GM21367 (cell line): ENCODE measurements around the gene IRF2.

Source experiments
- ATAC-seq: cut with Tn5 transposase; IDR thresholded peaks from one replicate; pipeline ENCODE4 v1.9.1; 2021; ENCODE audit not compliant: unreplicated experiment

Gene IRF2

DNA sequence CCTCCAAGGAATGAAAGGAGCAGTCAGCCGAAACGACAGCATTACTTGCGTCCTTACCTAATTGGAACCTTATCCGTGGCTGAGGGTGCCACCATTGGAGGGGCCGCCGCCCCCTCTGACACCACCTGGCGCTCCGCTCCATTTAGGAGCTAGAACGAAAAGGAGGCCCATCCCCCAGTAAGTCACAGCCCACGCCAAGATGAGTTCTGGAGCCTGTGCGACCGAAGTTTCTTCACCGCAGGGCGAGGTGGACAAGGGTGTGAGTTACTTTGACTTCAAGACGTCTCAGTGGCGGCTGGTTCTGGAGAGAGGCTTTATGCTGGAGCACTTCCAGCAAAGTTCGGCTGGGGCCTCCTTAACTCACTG is 729 bp upstream of the IRF2 start:
- ATAC-seq, result peak; percentile 7

DNA sequence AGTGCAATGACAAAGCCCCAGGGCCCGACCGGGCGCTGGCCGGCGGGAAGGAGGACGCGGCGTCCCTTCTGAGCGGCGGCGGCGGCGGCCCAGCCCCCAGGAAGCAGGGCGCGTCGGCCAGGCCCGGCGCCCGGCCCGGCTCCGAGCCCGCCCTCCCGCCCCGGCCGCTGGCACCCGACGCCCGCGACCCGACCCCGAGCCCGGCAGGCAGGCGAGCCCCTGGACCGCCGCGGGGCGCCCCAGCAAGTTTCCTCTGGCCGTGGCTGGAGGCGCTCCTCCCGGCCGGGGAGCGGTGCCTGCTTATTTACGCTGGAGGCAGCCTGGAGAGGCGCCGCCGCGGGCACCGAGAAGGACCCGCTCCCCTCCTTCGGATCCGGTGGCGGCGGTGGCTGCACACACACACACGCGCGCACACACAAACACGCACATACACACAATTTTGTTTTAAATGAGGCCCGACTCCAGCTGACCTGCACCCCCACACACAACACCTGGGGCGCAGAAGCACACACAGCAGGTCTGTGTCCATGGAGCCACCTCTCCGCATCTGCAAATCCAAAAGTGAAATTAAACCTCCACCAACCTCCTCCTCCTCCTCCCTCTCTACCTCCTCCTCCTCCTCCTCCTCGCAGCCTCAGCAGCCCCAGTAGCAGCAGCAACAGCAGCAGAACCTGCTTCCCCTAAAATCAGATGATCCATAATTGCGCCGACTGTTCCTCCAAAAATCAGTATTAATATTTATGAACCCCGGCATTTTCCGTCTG is 669 bp downstream of the IRF2 start:
- ATAC-seq, result peak; percentile 0

DNA sequence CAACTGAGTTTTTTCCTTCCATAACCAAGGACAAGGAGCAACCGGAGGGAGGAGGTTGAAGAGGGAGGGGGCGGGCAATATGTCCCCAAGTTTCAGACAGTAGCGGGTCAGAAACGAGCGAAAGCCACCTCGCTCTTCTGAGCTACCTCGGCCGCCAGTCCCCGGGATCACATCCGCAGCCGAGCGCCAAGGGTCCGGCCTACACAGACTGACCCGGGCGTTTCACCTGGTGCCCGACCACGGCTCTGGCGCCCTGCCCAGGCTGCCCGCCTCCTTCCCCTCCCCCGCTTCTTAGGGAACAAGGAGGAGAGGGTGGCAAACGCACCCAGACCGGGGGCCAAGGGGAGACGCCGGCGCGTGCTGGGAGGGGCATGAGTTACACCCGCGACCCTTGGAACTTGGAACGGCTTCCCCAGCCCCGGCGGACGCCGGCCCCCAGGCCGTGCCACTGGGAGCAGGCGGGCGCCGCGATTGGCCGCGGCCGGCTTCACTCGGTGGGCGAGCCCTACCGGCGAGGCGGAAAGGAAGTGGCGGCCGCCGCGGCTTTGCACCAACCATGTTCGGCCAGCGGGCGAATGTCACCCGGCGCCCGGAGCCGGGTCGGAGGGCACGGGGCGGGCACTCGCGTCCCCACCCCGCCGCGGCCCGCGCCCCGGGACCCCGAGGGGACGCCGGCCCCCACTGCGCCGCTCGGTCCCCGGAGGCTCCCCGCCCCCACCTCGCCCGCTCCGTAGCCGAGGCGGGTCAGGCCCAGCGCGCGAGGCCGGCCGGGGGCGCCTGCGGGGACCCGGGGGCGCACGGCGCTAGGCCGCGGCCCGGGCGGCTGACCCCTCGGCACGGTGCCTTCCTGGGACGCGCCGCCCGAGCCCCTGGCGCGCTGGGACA is 1.5 kb downstream of the IRF2 start:
- peak; percentile 15 for ATAC-seq

DNA sequence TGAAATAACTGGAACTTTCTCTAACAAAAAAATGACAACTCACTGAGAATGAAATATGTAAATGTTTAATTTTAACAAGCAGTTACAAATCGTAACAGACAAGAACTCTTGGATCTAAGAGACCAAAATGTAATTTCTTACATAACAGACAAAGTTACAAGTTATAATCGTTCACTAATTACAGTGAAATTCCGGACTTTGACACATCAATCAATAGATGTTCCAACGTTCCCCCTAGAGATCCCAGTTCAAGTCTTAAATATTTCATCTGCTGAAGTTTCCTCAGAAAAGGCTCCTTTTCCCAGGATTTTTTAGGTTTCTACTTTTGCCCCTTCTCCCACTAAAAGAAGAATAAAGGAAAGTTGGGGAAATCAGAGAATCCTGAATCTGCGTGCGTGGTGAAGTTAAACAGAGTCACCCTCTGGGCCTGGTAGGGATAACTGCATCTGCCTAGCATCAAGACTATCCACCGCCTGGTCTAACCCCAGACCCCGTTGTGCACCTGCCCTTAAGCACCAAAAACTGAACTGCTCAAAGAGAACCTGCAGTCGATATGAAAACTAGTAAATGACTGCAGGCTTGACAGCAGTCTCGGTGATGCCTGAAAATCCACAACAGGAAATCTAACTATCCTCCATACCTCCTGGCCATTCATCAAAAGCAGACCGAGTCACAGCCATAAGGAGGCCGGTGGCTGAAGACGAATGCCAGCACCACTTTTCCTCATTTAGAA is 2.3 kb downstream of the IRF2 start:
- ATAC-seq, result no peak

DNA sequence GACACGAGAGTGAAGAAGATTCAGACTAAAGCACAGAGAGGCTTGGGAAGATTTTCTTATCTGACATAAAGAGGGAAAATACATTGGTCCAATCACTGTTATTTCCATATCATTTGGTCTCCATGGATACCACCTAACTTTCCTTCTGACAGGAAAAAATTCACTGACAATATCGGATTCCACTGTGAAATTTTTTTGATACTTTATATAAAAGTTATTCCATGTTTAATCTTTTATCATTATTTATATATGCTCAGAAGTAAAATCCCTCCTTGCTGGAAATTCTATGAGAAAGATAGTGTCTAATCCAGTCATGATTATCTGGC is 3.6 kb downstream of the IRF2 start:
- no peak for ATAC-seq

DNA sequence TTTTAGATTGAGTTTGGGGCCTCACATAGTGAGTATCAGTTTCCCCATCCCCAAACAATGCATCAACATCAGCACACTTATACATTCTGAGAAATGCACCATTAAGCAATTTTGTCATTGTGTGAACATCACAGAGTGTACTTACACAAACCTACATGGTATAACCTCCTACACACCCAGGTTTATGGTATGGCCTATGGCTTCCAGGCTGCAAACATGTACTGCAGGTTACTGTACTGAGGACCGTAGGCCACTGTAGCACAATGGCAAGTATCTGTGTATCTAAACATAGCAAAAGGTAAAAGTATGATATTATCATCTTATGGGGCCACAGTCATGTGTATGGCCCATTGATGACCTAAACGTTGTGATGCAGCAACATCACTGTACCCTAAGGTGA is 7.7 kb downstream of the IRF2 start:
- ATAC-seq, result no peak

DNA sequence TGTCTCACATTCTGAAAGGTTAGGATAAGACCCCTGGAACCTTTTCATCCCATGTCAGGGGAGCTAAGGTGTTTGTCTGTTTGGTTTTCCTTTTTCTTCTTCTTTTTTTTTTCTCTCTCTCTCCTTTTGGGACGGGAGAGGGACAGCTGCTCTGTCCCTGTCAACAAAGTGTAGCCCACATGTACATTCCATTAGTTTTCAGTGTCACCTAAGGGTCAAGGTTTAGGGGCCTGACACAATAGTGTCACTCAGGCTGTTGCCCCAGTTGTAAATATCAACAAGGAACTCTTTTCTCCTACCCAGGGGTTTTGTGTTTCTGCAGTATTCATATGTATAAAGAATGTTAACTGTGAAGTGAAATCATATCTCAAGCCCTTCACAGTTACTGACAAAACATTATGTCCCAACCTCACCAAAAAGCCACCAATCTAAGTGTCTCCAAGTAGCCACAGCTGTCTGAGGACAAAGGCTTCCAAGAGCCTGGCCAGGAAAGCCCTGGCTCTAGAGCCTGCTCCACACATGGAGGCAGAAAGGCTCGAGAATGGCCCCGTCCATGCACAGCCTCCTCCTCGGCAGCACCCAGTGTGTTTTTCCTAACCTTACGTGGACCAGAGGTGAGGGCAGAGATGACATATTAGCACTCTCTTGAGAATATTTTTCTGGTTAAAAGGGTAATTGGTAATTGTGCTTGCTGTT is 9.4 kb downstream of the IRF2 start:
- ATAC-seq, result no peak

DNA sequence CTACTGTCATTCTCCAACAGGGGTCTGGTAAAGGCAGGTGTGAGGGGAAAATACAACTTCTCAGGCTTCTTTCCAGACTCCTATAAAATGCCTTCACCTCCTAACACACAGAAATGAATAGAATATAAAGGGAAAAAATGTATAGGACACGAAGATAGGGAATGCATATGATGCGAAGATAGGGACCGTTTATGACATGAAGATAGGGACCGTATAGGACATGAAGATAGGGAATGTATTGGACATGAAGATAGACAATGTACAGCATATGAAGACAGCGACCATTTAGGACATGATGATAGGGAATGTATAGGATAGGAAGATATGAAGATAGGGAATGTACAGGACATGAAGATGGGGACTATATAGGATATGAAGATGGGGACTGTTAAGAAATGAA is 10.5 kb downstream of the IRF2 start:
- ATAC-seq, result no peak

DNA sequence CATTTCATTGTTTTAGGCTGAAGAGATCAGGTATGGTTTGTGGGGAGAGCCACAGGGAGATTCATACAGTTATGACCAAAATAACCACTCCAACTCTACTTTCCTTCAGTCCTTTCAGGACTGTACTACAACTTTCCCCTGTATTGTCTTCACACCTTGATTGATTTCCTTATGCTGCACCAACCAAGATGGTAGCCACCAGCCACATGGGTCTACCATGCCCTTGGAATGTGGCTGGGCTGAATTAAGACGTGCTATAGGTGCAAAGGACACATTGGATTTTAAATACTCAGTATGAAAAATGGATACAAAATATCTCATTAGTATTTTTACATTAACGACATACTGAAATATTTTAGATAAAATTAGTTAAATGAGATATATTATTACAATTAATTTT is 11.2 kb downstream of the IRF2 start:
- no peak for ATAC-seq

DNA sequence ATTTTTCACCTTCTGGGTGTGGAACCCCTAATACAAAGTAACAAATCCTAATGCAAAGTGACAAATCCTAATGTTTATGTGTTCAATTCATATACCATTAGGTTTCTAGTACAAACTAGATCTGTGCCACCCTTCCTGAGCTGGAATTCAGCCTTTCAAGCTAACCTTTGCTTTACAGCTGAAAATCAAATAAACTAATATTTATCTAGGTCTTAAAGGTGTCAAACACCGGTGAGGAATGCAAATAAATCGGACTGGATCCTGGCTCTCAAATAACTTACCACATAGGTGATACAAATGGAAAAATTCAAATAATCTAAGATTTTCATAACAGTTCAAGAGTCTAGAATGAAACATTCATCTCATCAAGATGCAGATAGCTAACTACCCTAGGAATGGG is 11.6 kb downstream of the IRF2 start:
- no peak for ATAC-seq

DNA sequence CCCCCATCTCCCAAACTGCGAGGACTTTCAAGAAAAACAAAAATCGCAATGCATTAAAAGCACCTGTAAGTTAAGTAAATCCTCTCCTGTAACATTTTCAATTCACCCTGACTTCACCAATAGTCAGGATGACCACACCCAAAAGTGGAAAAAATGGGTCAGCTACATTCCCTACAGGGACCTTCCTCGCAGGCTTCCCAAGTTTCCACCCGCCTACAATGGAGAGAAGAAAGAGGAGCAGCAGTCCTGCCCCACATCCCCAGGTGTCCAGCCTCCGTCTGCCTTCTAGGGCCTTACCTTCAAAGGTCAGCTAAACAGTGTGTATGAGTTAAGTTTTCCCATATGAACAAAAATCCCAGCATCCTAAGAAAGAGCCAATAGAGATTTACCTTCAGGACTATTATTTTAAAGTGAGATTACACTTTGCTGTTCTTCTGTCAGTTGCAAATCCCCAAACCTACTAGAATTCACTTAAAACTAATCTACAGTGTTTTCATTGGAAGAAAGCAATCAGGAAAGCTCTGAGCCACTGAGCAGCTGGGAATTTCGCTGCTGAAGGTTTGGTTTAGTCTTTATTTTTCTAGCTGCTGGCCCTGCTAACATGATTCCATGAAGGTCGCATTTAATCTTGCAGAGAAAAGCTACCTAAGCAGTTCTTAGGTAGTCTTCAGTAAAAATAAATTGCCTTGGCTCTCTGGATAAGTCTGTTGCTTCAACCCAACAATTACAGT is 12.5 kb downstream of the IRF2 start:
- no peak for ATAC-seq

DNA sequence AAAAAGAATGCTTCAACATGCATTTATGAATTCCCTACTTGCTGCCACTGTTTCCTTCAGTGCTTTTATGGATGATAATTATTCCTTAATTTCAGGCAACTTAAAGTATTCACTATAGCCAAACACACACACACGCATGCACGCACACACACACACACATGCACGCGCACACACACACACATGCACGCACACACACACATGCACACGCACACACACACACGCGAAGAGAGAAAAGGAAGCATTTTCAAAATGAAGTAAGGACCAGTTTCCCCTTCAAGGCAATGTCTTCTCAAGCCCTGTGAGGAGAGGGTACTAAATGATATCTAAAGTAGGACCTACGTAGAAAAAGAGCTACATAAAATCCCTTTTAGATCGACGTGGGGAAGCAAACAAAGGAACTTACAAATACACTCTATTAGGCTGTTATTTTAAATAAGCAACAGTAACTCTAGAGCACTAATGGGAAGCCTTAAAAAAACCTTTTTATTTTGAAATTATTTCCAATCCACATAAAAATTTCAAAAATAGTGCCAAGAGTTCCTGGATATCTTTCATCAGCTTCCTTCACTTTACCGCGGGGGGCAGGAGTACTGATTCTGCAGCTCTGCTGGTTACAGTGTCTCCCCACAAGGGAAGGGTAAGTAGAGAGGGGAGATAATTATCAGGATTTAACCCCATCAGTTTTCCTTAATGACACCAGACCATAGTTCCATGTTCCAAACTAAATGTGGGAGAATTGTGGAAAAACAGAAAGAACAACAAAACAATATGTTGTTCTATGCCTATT is 13.7 kb downstream of the IRF2 start:
- ATAC-seq, result no peak

DNA sequence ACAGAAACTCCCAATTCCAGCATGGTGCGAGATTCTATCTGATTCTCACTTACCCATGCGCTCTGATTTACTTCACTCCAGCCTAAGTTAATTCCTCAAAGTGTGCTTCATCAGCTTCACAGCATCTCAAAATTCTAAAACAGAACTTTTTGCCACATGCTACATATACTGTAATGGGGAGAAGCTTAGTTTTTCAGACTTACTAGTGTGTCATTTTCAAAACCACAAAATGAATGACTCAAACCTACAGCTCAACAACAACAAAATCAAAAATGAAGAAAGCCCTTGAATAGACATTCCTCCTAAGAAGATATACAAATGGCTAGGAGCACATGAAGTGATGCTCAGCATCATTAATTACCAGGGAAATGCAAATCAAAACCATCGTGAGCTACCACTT is 14.9 kb downstream of the IRF2 start:
- no peak for ATAC-seq

DNA sequence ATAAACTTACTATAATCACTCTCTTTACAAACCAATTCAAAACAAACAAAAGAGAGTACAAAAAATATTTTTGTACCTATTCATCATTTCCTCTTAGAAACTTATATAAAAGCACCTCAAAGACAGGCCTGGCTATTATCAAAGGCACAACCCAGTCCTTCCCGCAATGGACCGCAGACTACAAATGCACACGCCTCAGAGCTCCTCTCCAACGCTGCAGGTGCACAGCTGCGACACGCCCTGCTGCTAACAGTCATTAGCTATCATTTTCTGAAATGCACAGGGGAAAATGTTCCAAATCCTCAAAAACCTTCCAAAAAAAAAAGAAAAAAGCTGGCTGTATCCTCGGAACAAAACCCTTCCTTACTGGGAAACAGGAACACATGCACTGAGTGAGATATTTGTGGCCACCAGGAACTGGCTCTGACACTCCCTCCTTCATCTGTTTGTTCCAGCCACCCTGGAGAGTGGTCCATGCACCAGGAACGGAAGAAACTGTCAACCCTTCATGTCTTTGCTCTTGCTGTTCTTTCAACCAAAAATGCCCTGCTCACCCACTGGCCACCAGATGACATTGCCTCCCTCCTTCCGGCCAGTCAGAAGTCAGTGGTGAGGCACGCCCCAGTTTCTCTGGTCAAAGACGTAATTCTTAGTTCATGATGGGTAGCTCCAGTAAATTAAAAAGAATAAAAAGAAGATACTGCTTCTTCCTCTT is 16.7 kb downstream of the IRF2 start:
- no peak for ATAC-seq

DNA sequence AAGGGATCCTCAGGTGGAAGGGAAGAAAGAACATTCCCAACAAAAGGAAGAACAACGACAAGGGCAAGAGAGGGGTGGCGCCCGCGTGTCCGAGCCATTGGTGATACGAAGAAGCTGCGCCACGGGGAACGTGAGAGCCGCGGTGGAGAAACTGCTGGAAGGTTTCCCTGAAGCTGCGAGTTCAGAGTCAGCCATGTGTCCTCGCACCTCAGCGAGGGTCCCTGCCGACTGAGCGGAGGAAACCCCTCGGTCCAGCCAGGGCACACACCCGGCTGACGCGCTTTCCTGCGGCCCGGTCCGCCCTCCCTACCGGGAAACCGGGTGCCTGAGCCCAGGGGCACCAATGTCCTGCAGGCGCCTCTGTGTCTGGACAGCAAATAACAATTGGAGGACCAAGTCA is 18.0 kb downstream of the IRF2 start:
- ATAC-seq, result no peak

DNA sequence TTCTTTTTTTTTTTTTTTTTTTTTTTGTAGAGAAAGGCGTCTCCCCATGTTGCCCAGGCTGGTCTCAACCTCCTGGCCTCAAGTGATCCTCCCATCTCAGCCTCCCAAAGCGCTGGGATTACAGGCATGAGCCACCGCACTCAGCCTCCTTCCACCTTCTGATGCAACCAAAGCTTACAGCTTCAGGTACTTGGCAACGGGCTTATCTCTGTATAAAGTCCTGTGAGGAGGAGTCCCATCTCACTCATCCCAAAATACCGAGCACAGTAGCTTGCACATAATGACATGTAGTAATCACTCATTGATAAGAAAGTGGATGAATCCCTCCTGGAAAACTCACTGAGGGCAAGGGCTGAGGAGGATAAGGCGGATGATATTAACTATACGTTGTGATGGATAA is 19.1 kb downstream of the IRF2 start:
- no peak for ATAC-seq

DNA sequence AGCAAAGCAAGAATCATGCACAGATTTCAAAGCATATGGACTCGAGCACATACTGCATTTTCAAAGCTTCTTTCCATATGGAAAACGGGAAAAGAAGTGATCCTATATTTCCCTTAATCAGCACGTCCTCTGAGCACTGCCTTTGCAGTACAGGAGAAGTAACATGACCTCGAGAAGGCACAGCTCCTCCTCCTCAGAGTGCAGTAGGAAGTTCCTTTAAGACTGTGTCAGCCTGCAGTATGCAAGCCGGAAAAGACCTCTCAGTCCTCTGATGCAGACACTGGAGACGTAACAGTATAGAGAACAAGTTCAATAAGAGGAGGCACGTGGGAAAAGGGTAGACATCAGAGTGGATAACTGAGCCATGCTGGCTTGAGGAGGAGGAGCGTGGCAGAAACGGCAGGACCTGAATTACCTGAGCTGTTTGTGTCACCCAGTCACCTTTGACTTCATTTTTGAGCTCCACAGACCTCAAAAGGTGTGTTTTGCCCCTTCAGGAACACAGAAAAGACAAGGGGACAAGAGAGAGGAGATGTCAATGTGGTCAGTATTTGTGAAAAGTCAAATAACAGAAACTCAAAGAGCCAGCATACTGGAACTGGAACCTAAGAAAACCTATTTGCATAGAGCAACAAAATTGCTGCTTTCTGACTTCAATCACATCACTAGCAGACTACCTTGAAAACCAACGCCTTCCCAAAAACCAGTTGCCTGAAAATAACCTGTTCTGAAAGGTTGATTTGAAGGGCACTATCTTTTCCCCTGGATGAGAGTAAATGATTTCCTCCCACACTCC is 20.8 kb downstream of the IRF2 start:
- ATAC-seq, result peak; percentile 71

DNA sequence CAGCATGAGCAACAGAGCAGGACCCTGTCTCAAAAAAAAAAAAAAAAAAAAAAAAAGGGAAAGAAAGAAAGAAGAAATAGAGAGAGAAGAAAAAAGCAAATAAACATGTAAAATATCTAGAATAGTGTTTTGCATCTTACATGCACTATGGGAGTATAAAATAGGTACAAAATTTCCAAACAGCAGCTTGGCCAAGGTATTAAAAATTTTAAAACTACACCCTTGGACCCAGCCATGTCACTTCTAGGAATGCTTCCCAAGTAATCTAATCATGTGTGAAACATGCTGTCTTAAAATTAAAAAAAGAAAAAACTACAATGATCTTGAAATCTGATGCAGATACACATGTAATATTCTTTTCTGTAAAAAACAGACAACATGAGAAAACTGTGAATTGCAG is 21.6 kb downstream of the IRF2 start:
- no peak for ATAC-seq
